Keratinocyte (primary cell): ENCODE data around the gene ZC3H12D. TPM values are rescaled to one million over a fixed set of nuclear protein-coding genes. Genes with fewer than 3 reads are reported as not detected.

Experiments
- DNase-seq: peaks from one replicate; pipeline ENCODE4 v3.0.0-alpha.2; 2011; ENCODE audit warnings: low read depth, missing footprints, low spot score
- FAIRE-seq: peaks from 2 replicates; lab custom pipeline; 2011; peaks lifted over from hg19 to GRCh38; lab: Jason Lieb, UNC
- H2AFZ ChIP-seq: 2 replicates; pipeline ENCODE4 v1.6.0; 2012; ENCODE audit warnings: low read length, control low read depth, inconsistent platforms; ENCODE audit not compliant: control insufficient read depth
- H3K27ac ChIP-seq: 2 replicates; pipeline ENCODE4 v1.5.1; 2011; ENCODE audit warnings: low read length; ENCODE audit not compliant: control insufficient read depth, insufficient read depth
- H3K27me3 ChIP-seq: 3 replicates; pipeline ENCODE4 v1.6.0; 2011; ENCODE audit warnings: low read length; ENCODE audit not compliant: control insufficient read depth, insufficient read depth; ENCODE audit errors: extremely low read depth
- H3K36me3 ChIP-seq, 2 experiments: 2 replicates in 1 of 2; 3 replicates in 1 of 2; pipeline ENCODE4 v1.5.1; 2011; ENCODE audit warnings: low read length in 2 of 2, mild to moderate bottlenecking in 1 of 2; ENCODE audit not compliant: control insufficient read depth in 2 of 2, insufficient read depth in 2 of 2; ENCODE audit errors: extremely low read depth in 1 of 2
- H3K4me1 ChIP-seq: 3 replicates; pipeline ENCODE4 v1.5.1; 2011; ENCODE audit warnings: low read length; ENCODE audit not compliant: control insufficient read depth, insufficient read depth; ENCODE audit errors: extremely low read depth
- H3K4me2 ChIP-seq: 3 replicates; pipeline ENCODE4 v1.6.0; 2011; ENCODE audit warnings: low read depth, low read length; ENCODE audit not compliant: control insufficient read depth, insufficient read depth; ENCODE audit errors: extremely low read depth
- H3K4me3 ChIP-seq, 3 experiments: fragments of 200-600 bp in 1 of 3; sonication (generic) in 1 of 3; 2 replicates in 2 of 3; 3 replicates in 1 of 3; pipeline ENCODE4 v1.5.1; 2011 to 2016; ENCODE audit warnings: low read length in 3 of 3, mild to moderate bottlenecking in 3 of 3, control low read depth in 2 of 3, inconsistent platforms in 1 of 3, low read depth in 1 of 3, mixed read lengths in 1 of 3, mixed run types in 1 of 3, moderate library complexity in 1 of 3; ENCODE audit not compliant: control insufficient read depth in 2 of 3, insufficient read depth in 2 of 3; ENCODE audit errors: extremely low read depth in 1 of 3
- H3K79me2 ChIP-seq: 2 replicates; pipeline ENCODE4 v1.6.0; 2012; ENCODE audit warnings: low read length; ENCODE audit not compliant: control insufficient read depth, insufficient read depth
- H3K9ac ChIP-seq: 3 replicates; pipeline ENCODE4 v1.6.0; 2011; ENCODE audit warnings: low read length; ENCODE audit not compliant: control insufficient read depth, insufficient read depth; ENCODE audit errors: extremely low read depth
- H3K9me1 ChIP-seq: 3 replicates; pipeline ENCODE4 v1.6.0; 2011; ENCODE audit warnings: low read length; ENCODE audit not compliant: control insufficient read depth, insufficient read depth; ENCODE audit errors: extremely low read depth
- H3K9me3 ChIP-seq: 2 replicates; pipeline ENCODE4 v1.5.1; 2012; ENCODE audit warnings: low read depth, low read length; ENCODE audit not compliant: control insufficient read depth
- H4K20me1 ChIP-seq: 3 replicates; pipeline ENCODE4 v1.6.0; 2011; ENCODE audit warnings: low read length; ENCODE audit not compliant: control insufficient read depth, insufficient read depth; ENCODE audit errors: extremely low read depth
- CTCF ChIP-seq, 3 experiments: IDR thresholded peaks in 1 of 3; conservative IDR thresholded peaks in 1 of 3; optimal IDR thresholded peaks in 1 of 3; 2 replicates in 2 of 3; 3 replicates in 1 of 3; pipeline versions ENCODE3 to v1.5.1; 2011; ENCODE audit warnings: low read length in 3 of 3, mild to moderate bottlenecking in 3 of 3, moderate library complexity in 2 of 3, control low read depth in 1 of 3, inconsistent platforms in 1 of 3; ENCODE audit not compliant: insufficient read depth in 2 of 3; ENCODE audit errors: extremely low read depth in 1 of 3
- EZH2 ChIP-seq: IDR thresholded peaks from one replicate; pipeline ENCODE4 v1.6.1; 2012; ENCODE audit warnings: inconsistent platforms, mild to moderate bottlenecking, low read length, moderate library complexity
- dilution Hi-C: fragments of 300-500 bp; cut with MboI; formaldehyde crosslinking; loops from one replicate; pipeline ENCODE4 v1.7.0; 2020; ENCODE audit warnings: low sequenced_read_pairs; ENCODE audit not compliant: extremely low pct_ligation_motif_present
- polyA plus RNA-seq, 5 experiments: library from polyadenylated mRNA; depleted of rRNA in 3 of 5; stranded (reverse) in 3 of 5; stranded (forward) in 1 of 5; unstranded in 1 of 5; fragments of >200 nt; gene quantifications; 1 replicate in 1 of 5; 2 replicates in 3 of 5; 3 replicates in 1 of 5; pipeline versions ENCODE4 v1.2.1 to v1.2.3, GENCODE V29; 2011 to 2012; ENCODE audit warnings: missing spikeins in 2 of 5, low read depth in 1 of 5, low replicate concordance in 1 of 5

The ZC3H12D gene
- polyA plus RNA-seq, 1 donor (not counting 4 experiments of a cell fraction or from before 2014, with no cell fraction given) = 0.04 TPM

- DNase-seq (no peak), FAIRE-seq (no peak)
- H3K4me3 ChIP-seq = peak overlapping the region; percentile 17 to 54 (median 46)
- no peaks in the 10 kb centered on the region for H3K79me2 ChIP-seq
- H3K9ac ChIP-seq = no peak overlapping the region
- peaks cover 13% of the 10 kb centered on the region for H3K4me1 ChIP-seq
- H4K20me1 ChIP-seq = no peaks in the 10 kb centered on the region
- H3K27me3 ChIP-seq = peaks cover 5% of the 10 kb centered on the region
- peak overlapping the region; percentile 67 for H3K4me2 ChIP-seq
- TF ChIP-seq CTCF (optimal IDR thresholded peaks at IDR 0.05 in 1 of 3, IDR thresholded peaks at IDR 0.05 in 1 of 3, conservative IDR thresholded peaks at IDR 0.05 in 1 of 3; ENCODE audit: extremely low read depth in 1 of 3, insufficient read depth in 2 of 3, low read length in 3 of 3) (no peak), EZH2 (peak; percentile 47)
- no peaks in the 10 kb centered on the region for H3K36me3 ChIP-seq
- H3K9me3 ChIP-seq = no peaks in the 10 kb centered on the region
- dilution Hi-C loops = no loop called here
- peak overlapping the region; percentile 49 for H2AFZ ChIP-seq
- no peak overlapping the region for H3K27ac ChIP-seq
- H3K9me1 ChIP-seq = no peaks in the 10 kb centered on the region
These were observed 34.0 kb downstream of the ZC3H12D start for GRCh38 chr6:149450679-149451375.

- Histone ChIP-seq H3K27ac (no peak overlapping the region), H3K36me3 (no peaks in the 10 kb centered on the region), H3K4me2 (peak overlapping the region; percentile 67), H3K9me1 (no peaks in the 10 kb centered on the region), H3K4me1 (peaks cover 13% of the 10 kb centered on the region), H3K9me3 (no peaks in the 10 kb centered on the region), H3K27me3 (peaks cover 8% of the 10 kb centered on the region), H3K4me3 (peak overlapping the region in 2 of 3 experiments; percentile 17 to 54), H3K79me2 (no peaks in the 10 kb centered on the region), H3K9ac (no peak overlapping the region), H2AFZ (peak overlapping the region; percentile 49), H4K20me1 (no peaks in the 10 kb centered on the region)
- FAIRE-seq (no peak), DNase-seq (no peak)
- dilution Hi-C loops = no loop called here
- TF ChIP-seq EZH2 = no peak
- TF ChIP-seq CTCF (optimal IDR thresholded peaks at IDR 0.05 in 1 of 3, IDR thresholded peaks at IDR 0.05 in 1 of 3, conservative IDR thresholded peaks at IDR 0.05 in 1 of 3; ENCODE audit: extremely low read depth in 1 of 3, insufficient read depth in 2 of 3, low read length in 3 of 3) = no peak
These were observed 34.8 kb downstream of the ZC3H12D start for GRCh38 chr6:149449831-149450678.
